Smooth muscle cell (in vitro differentiated cells): Measurements from ENCODE around the gene WNT5B. TPM values are rescaled to one million over a fixed set of nuclear protein-coding genes. Genes with fewer than 3 reads are reported as not detected.
A peak's percentile ranks its signal among the peaks of the same experiment; 100 is the strongest.

Experiments
- DNase-seq: peaks from one replicate; lab custom pipeline; 2025; ENCODE audit not compliant: unreplicated experiment; lab: John Stamatoyannopoulos, UW
- H2AFZ ChIP-seq: fragments of 200-600 bp; sonication (generic); 2 replicates; pipeline ENCODE4 v1.6.0; 2016; ENCODE audit warnings: antibody characterized with exemption, low read depth, mild to moderate bottlenecking
- H3F3A ChIP-seq: fragments of 200-600 bp; sonication (generic); 2 replicates; pipeline ENCODE4 v1.6.0; 2017; ENCODE audit warnings: antibody characterized with exemption, low read depth
- H3K27ac ChIP-seq: fragments of 200-600 bp; sonication (generic); 2 replicates; pipeline ENCODE4 v1.5.1; 2016; ENCODE audit warnings: low read depth, mild to moderate bottlenecking
- H3K27me3 ChIP-seq: fragments of 200-600 bp; sonication (generic); 2 replicates; pipeline ENCODE4 v1.6.1; 2016; ENCODE audit warnings: low read depth, mild to moderate bottlenecking
- H3K36me3 ChIP-seq: fragments of 200-600 bp; sonication (generic); 2 replicates; pipeline ENCODE4 v1.5.1; 2016; ENCODE audit warnings: low read depth
- H3K4me1 ChIP-seq: fragments of 200-600 bp; sonication (generic); 2 replicates; pipeline ENCODE4 v1.5.1; 2016; ENCODE audit warnings: low read depth
- H3K4me2 ChIP-seq: fragments of 200-600 bp; sonication (generic); 2 replicates; pipeline ENCODE4 v1.6.0; 2016; ENCODE audit warnings: mild to moderate bottlenecking
- H3K4me3 ChIP-seq: fragments of 200-600 bp; sonication (generic); 2 replicates; pipeline ENCODE4 v1.5.1; 2016; ENCODE audit warnings: mild to moderate bottlenecking
- H3K79me2 ChIP-seq: fragments of 200-600 bp; sonication (generic); 2 replicates; pipeline ENCODE4 v1.6.0; 2016; ENCODE audit warnings: low read depth, mild to moderate bottlenecking
- H3K9ac ChIP-seq: fragments of 200-600 bp; sonication (generic); 2 replicates; pipeline ENCODE4 v1.6.0; 2016; ENCODE audit warnings: low read depth
- H3K9me3 ChIP-seq: fragments of 200-600 bp; sonication (generic); replicated peaks from 2 replicates; pipeline ENCODE4 v1.5.1; 2016; ENCODE audit warnings: low read depth
- H4K20me1 ChIP-seq: fragments of 200-600 bp; sonication (generic); 2 replicates; pipeline ENCODE4 v1.6.0; 2016; ENCODE audit warnings: low read depth
- CTCF ChIP-seq: fragments of 200-600 bp; sonication (generic); IDR thresholded peaks from 2 replicates; pipeline ENCODE4 v1.5.1; 2017; ENCODE audit warnings: borderline replicate concordance, mild to moderate bottlenecking, antibody characterized with exemption; ENCODE audit not compliant: insufficient read depth, poor library complexity, severe bottlenecking
- WGBS: methylation state at CpG from one replicate; pipeline ENCODE4 v1.1.7; 2016; ENCODE audit warnings: low lambda C conversion rate; 5-methylcytosine and 5-hydroxymethylcytosine counted together
- polyA plus RNA-seq: library from polyadenylated mRNA; unstranded; fragments of >200 nt; fragmentation: Nextera tagmentation; extraction: Ambion mirVana; gene quantifications from 2 replicates; pipeline ENCODE4 v1.2.1, GENCODE V29; 2016
- total RNA-seq: library from RNA; depleted of rRNA; stranded (reverse); fragments of >200 nt; gene quantifications from 2 replicates; pipeline ENCODE4 v1.2.3, GENCODE V29; 2014

Gene WNT5B
- total and polyA plus RNA-seq, 2 experiments from 2014 or later, result 11.5 to 31.7 TPM

GRCh38 chr12:1646569-1647284 is 17.7 kb downstream of the WNT5B start:
- no peak overlapping the region for H3K4me2 ChIP-seq
- DNase-seq, result no peak
- H3F3A ChIP-seq, result peaks cover 6% of the 10 kb centered on the region
- no peaks in the 10 kb centered on the region for H3K9me3 ChIP-seq
- H2AFZ ChIP-seq, result no peak overlapping the region
- no peak overlapping the region for H3K27ac ChIP-seq
- H3K4me3 ChIP-seq, result no peak overlapping the region
- no peak for TF ChIP-seq CTCF
- H3K79me2 ChIP-seq, result no peaks in the 10 kb centered on the region
- H3K27me3 ChIP-seq, result peaks cover 25% of the 10 kb centered on the region
- H3K36me3 ChIP-seq, result no peaks in the 10 kb centered on the region
- H3K9ac ChIP-seq, result no peak overlapping the region
- WGBS, result 91% methylated on average over 21 of the region's 21 CpGs
- H3K4me1 ChIP-seq, result no peaks in the 10 kb centered on the region
- H4K20me1 ChIP-seq, result peaks cover 10% of the 10 kb centered on the region

GRCh38 chr12:1647285-1647669 is 18.2 kb downstream of the WNT5B start:
- H3K9me3 ChIP-seq, result no peaks in the 10 kb centered on the region
- WGBS, result 96% methylated on average over 3 of the region's 3 CpGs
- no peak for DNase-seq
- H4K20me1 ChIP-seq, result peaks cover 5% of the 10 kb centered on the region
- no peaks in the 10 kb centered on the region for H3K79me2 ChIP-seq
- no peak overlapping the region for H3K27ac ChIP-seq
- no peak overlapping the region for H3K4me2 ChIP-seq
- H3F3A ChIP-seq, result peaks cover 6% of the 10 kb centered on the region
- H3K27me3 ChIP-seq, result peaks cover 20% of the 10 kb centered on the region
- no peak overlapping the region for H3K9ac ChIP-seq
- H3K4me3 ChIP-seq, result no peak overlapping the region
- H2AFZ ChIP-seq, result no peak overlapping the region
- no peak for TF ChIP-seq CTCF
- H3K4me1 ChIP-seq, result no peaks in the 10 kb centered on the region
- H3K36me3 ChIP-seq, result no peaks in the 10 kb centered on the region

- WGBS, result 22% methylated on average over 5 of the region's 5 CpGs
- Histone ChIP-seq H3K36me3 (no peaks in the 10 kb centered on the region), H3K4me2 (peak overlapping the region; percentile 57), H3K9ac (no peak overlapping the region), H3K9me3 (no peaks in the 10 kb centered on the region), H4K20me1 (no peaks in the 10 kb centered on the region), H3K4me3 (no peak overlapping the region), H3K27ac (peak overlapping the region; percentile 21), H3F3A (peaks cover 6% of the 10 kb centered on the region), H3K4me1 (no peaks in the 10 kb centered on the region), H3K27me3 (peaks cover 20% of the 10 kb centered on the region), H2AFZ (no peak overlapping the region), H3K79me2 (no peaks in the 10 kb centered on the region)
- TF ChIP-seq CTCF, result no peak
- no peak for DNase-seq
Observed at GRCh38 chr12:1650260-1650977, 21.4 kb downstream of the WNT5B start.
